DMS79 (cell line): Measurements from ENCODE around the gene NOXO1.
"Not testable (repeated sequence)": the region's sequence is repeated elsewhere in the genome, so short reads cannot be mapped to it uniquely, and the experiment has no call there.

Experiments
- DNase-seq: peaks from one replicate; lab custom pipeline; 2025; lab: John Stamatoyannopoulos, UW

The NOXO1 gene

GRCh38 chr16:1981398-1981836 lies at the start of gene NOXO1:
NOXO1 (minus strand) TSS chr16:1981469; CDS start chr16:1981179, 290 bp downstream.
- no peak for DNase-seq

GRCh38 chr16:2030036-2030435 lies 48.8 kb upstream of the NOXO1 start:
- no peak for DNase-seq

- no peak for DNase-seq
Measured at GRCh38 chr16:2029350-2029749, 48.1 kb upstream of the NOXO1 start.

- DNase-seq, result no peak
Measured at GRCh38 chr16:2028620-2029220, 47.5 kb upstream of the NOXO1 start.

GRCh38 chr16:2028146-2028545 lies 46.9 kb upstream of the NOXO1 start:
- no peak for DNase-seq

- peak; percentile 19 for DNase-seq
Measured at GRCh38 chr16:2027024-2028010, 46.0 kb upstream of the NOXO1 start.

GRCh38 chr16:2026461-2027023 lies 45.3 kb upstream of the NOXO1 start, which contains the start of gene NHERF2:
NHERF2 (plus strand) TSS chr16:2026902; CDS start chr16:2027006, 104 bp downstream.
- DNase-seq, result no peak

GRCh38 chr16:2025878-2026460 lies 44.7 kb upstream of the NOXO1 start:
- DNase-seq, result no peak

- no peak for DNase-seq
Measured at GRCh38 chr16:2025251-2025650, 44.0 kb upstream of the NOXO1 start.

GRCh38 chr16:2024032-2024420 lies 42.8 kb upstream of the NOXO1 start:
- no peak for DNase-seq

- peak; percentile 85 for DNase-seq
Measured at GRCh38 chr16:2023092-2024031, 42.1 kb upstream of the NOXO1 start.

- no peak for DNase-seq
Measured at GRCh38 chr16:2022723-2023091, 41.4 kb upstream of the NOXO1 start.

GRCh38 chr16:2019921-2020831 lies 38.9 kb upstream of the NOXO1 start:
- DNase-seq, result no peak

- peak; percentile 51 for DNase-seq
Measured at GRCh38 chr16:2019518-2019920, 38.2 kb upstream of the NOXO1 start, which contains the start of gene NPW. NPW (plus strand) TSS chr16:2019785.

- no peak for DNase-seq
Measured at GRCh38 chr16:2016407-2016922, 35.2 kb upstream of the NOXO1 start.

GRCh38 chr16:2015947-2016208 lies 34.6 kb upstream of the NOXO1 start:
- no peak for DNase-seq

GRCh38 chr16:2015117-2015946 lies 34.1 kb upstream of the NOXO1 start:
- DNase-seq, result no peak

GRCh38 chr16:2013527-2013926 lies 32.3 kb upstream of the NOXO1 start:
- DNase-seq, result no peak

GRCh38 chr16:2011726-2012125 lies 30.5 kb upstream of the NOXO1 start:
- DNase-seq, result not testable (repeated sequence)
